GM18858 (cell line): Measurements from ENCODE around the gene ABCD1.
A peak's percentile ranks its signal among the peaks of the same experiment; 100 is the strongest.

Experiments
- ATAC-seq: cut with Tn5 transposase; IDR thresholded peaks from one replicate; pipeline ENCODE4 v1.9.1; 2021; ENCODE audit not compliant: unreplicated experiment

ABCD1 gene

DNA sequence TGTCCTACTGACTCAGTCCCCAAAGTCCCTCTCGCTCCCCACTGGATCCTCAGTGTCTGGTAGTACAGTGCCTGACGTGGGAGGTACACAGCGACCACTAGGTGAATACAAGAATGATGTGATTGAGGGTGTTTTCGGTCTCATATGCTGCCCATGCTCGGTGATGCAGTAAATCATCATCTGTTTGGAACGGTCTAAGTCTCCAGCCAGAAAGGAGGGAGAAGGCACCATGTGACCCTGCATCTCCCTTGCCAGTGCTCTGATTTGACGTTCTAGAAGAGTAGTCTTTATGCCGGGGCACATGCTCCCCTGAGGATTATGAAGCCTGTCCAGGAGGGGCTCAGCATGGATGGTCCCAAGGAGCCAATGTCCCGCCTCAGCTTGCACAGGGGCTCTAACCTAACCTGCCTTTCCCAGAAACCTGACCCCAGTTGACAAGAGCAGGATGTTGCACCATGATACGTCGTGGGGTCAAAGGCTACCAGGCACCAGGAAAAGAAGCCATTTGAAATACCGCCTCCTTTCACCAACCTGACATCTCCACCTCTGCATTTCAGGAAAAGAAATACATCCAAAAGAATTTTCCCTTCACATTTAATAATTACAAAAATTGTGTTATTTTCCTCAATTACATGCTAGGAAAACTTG lies 25.6 kb downstream of the ABCD1 start:
- no peak for ATAC-seq

DNA sequence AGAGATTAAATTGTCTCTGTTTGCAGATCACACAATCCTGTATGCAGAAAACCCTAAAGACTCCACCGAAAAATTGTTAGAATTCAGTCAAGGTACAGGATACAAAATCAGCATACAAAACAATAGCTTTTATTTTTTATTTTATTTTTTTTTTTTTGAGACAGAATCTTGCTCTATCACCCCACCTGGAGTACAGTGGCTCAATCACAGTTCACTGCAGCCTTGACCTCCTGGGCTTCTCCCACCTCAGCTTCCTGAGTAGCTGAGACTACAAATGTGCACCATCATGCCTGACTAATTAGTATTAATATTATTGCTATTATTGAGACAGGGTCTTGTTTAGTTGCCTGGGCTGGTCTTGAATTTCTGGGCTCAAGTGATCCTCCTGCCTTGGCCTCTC lies 30.5 kb downstream of the ABCD1 start:
- ATAC-seq: no peak

DNA sequence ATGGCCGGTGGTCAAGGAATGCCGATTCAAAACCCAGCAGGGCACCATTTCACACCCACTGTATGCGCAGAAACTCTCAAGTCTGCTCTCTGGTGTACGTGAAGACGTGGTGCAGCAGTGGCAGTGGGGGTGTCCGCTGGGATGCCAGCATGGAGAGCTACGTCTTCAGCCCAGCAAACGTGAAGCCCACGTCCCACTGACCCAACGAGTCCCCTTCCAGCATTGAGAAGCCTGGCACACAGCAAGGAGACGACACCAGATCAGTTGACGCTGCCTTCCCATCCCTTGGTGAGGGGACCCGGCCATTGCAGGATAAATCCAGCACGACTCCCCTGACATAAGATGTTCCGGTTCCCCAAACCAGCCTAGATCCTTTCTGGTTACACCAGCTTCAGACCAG lies 37.2 kb downstream of the ABCD1 start:
- no peak for ATAC-seq

DNA sequence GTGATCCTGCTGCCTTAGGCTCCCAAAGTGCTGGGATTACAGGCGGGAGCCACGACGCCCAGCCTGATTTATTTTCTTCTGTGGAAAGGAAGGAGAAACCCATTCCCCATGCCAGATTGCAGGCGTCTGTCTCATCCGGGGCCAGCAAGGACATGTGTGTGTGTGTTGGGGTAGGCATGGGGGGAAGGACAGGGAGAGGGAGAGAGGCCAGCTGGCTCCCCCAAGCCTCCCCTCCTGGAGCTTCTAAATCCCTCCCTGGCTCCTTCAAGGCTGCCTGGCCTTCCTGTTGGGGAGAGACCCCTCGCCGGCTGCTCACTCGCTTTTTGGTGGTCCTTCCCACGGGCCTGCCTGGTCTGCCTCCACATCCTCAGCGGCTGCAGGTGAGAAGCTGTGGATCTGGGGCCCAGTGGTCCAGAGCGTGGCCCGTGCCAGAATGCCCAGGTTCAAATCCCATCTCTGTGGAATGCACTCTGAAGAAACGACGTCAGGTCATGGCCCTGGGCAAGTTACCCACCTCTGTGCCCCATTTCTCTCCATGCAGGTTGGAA lies 38.0 kb downstream of the ABCD1 start:
- no peak for ATAC-seq

DNA sequence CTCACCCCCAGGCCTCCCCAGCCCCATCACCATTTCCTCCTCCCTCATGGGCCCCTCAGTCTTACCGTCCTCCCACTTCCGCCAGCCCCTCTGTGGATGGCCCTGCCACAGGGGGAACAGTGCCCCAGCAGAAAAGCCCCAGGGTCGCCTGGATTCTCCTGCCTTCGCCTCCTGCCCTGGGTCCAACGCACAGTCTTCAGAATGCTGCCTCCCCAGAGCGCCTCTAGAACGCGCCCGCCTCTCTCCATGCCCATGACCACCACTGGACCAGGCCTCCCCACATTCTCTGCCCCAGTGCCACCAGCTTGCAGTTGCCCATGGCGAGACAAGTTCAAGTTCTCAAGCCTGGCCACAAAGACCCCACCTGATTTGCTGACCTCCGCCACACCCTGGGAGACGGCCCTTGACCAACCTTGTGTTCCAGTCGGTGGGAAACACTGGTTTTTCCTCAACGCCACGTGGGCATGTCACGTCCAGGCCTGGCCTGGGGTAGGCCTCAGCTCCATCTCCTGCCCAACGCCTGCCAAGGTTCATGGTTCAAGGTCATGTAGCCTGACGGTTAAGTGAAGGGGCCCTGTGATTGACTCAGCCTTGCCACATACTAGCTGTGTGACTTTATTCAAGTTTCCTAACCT lies 38.8 kb downstream of the ABCD1 start:
- ATAC-seq: no peak

DNA sequence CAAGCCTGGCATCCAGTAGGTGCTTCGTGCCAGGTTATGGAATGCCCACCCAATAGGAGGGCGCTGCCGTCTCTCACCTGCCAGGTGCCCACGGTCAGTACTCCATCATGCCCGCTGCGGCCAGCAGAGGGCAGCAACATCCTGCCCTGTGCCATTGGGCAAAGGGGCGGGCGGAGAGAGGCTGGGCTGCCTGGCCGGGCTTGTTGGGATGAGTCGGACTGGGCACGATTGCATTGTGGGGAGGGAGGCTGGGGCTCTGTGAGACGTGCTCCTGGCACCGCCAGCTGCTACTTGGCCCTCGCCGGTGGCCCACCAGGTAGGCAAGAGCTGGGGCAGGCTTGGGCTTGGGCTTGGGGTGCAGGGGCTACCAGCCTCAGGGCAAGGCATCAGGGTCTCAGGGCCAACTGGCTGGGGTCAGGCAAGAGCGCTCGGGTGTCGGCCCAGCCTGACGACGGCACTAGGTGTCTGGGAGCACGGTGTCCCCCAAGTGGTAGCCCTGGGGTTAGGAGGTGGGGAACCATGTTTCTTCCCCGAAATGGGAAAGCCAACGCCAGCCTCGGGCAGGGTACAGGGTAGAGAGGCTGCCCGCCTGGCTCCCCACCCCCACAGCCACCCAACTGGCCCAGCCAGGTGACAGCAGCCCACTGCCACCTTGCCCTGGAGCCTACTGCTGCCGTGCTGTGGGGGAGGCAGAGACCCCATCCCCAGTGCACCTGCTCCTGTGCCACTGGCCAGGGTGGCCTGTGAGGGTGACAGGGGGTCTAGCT lies 39.5 kb downstream of the ABCD1 start, which contains the start of gene PLXNB3:
Gene PLXNB3, plus strand, starts transcription at position 261 of the 767 bp plus-strand sequence. CDS start 1,287 bp downstream, outside the sequence.
- ATAC-seq: peak; percentile 60

DNA sequence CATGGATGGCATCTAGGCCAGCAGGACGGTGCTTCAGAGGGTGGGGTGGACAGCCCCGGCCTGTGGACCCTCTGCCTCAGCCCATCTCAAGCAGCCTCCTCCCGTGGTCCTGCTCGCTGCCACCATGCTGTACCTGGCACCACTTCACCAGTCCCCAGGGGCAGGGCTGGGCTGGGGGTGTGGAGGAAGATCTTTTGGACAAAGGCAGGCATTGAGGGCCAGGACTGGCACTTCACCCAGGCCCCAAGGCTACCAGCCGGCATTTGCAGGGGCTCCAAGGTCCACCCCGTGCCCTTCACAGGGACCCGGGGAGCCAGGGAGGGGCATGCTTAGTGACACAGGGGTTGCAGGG lies 40.1 kb downstream of the ABCD1 start:
- ATAC-seq: no peak

DNA sequence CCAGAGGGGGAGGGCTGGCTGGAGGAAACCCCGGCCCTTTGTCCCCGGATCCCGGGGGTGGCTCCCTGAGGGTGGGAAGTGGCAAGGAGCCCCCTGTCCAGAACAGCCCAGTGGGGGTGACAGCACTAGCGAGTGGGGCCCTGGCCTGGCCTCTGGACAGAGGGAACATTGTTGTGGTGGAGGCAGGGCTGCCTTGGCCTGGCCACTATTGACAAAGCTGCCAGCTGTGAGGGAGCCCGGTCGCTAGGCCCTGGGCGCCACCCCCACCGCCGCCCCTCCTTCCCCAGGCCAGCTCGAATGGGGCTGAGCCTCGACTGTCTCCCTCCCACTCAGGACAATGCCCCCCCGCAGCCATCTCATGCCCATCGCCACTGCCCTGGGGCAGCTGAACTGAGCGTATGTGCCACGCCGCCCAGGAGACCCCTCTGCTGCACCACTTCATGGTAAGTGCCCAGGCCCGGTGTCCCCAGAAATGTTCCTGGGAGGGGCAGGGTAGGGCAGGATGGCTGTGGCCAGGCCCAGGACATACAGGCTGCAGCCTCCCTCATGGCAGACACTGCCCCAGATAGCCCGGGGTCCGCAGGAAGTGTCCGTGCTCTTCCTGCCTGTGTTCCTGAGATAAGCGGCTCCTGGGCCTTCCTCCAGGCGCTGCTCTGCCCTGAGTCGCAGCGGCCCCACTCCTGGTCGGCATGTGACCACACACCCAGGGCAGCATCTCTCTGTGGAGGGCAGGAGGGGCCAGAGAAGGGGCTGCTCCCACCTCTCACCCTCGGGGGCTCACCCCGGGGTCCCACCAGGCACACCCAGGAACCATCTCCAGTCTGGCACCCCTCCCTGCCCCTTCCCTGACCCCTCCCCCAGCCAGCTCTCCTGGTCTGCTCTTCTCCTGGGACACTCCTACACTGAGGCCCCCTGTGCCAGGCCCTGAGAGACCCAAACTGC lies 40.8 kb downstream of the ABCD1 start:
- no peak for ATAC-seq

DNA sequence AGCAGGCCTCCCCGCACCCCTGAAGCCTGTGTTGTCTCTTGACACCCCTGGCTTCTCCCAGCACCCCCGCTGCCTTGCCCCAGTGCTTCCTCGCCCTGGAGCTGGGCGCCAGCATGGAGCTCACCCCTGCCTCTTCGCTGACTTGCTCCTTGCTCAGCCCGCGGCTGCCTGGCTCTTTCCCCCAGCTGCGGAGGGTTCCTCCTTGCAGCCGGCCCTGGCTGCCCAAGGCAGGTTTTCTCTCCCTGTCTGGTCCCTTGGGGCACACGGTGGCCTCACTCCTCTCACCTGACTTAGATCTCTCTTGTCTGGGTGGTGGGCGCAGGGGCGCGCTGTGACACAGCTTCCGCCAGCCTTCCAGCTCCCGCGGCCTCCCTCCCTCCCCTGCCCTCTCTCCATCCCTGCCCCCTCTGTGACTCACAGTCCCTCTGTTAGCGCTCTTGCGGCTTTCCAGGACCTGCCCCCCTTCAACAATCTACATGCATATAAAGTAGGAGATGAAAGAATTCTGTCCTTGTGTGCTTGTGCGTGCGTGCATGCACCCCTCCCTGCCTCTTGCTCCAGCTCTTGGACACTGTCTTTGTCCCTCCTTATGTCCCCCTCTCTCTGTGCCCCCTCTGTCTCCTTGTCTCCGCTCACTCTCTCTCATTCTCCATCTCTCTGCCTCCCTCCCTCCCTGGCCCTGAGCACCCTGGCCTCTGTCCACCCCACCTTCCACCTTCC lies 41.6 kb downstream of the ABCD1 start:
- no peak for ATAC-seq

DNA sequence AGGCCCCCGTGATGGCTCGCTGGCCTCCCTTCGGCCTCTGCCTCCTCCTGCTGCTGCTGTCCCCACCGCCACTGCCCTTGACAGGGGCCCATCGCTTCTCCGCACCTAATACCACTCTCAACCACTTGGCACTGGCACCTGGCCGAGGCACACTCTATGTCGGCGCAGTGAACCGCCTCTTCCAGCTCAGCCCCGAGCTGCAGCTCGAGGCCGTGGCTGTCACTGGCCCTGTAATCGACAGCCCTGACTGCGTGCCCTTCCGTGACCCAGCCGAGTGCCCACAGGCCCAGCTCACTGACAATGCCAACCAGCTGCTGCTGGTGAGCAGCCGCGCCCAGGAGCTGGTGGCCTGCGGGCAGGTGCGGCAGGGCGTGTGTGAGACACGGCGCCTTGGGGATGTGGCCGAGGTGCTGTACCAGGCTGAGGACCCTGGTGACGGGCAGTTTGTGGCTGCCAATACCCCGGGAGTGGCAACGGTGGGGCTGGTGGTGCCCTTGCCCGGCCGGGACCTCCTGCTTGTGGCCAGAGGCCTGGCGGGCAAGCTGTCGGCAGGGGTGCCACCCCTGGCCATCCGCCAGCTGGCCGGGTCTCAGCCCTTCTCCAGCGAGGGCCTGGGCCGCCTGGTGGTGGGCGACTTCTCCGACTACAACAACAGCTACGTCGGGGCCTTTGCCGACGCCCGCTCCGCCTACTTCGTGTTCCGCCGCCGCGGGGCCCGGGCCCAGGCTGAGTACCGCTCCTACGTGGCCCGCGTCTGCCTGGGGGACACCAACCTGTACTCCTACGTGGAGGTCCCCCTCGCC lies 42.4 kb downstream of the ABCD1 start:
- ATAC-seq: no peak

DNA sequence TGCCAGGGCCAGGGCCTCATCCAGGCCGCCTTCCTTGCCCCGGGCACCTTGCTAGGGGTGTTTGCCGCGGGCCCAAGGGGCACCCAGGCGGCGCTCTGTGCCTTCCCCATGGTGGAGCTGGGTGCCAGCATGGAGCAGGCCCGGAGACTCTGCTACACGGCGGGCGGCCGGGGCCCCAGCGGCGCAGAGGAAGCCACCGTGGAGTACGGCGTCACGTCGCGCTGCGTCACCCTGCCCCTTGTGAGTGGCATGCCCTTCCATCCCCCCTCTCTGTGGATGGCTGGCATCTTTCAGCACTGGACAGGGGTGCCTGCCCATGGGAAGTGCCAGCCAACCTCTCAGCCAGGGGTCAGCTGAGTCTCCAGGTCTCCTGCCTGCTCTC lies 43.0 kb downstream of the ABCD1 start:
- ATAC-seq: no peak

DNA sequence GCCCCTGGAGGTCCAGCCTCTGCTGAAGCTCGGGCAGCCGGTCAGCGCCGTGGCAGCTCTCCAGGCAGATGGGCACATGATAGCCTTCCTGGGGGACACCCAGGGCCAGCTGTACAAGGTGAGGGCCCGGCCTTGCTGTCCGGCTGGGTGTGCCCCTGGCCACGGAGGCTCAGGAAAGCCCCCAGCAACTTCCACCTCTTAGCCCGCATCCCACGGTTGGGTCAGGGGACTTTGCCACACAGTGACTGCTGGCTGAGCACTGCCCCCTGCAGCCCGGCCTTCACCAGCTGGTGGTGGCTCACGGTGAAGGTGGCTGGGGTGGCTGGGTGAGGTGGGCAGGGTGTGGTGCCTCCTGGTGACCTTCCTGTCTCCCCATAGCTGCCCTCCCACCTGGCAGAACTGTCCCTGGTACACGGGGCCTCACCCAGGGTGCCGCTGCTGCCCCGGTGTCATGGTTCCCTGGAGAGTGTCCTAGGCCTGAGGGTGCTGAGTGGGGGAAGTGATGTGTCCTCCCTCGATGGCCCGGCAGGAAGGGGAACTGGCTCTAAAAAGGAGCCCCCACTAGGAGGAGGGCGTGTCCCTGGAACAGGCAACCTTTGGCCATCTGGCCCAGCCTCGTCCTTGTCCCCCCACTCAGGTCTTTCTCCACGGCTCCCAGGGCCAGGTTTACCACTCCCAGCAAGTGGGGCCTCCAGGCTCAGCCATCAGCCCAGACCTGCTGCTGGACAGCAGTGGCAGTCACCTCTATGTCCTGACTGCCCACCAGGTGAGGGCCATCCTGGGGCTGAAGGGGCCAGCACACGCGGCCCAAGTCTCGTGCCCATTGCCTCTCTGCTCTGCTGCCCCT lies 43.9 kb downstream of the ABCD1 start:
- ATAC-seq: no peak

DNA sequence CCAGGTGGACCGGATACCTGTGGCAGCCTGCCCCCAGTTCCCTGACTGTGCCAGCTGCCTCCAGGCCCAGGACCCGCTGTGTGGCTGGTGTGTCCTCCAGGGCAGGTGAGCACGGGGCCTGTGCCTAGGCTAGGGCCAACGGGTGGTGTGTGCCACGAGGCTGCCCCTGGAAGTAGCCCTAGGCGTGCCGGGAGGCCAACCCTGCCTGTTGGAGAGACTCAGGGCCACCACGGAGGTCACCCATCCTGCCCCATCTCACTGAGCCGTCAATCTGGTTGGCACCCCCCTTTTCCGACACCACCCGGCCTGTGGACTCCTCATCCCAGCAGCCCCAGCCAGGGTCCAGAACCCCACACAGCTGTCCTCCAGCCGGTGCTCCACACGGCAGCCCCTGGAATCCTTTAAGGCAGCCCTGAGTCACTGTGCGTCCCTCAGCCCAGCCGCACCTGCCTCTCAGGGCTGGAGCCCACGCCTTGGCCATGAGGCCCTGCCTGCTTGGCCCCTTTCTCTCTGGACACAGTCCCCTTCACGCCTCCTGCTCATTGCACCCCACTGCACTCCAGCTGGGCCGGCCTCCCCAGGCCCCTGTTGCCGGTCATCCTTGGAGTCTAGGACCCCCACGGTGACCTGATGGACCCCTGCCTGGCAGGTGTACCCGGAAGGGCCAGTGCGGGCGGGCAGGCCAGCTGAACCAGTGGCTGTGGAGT lies 44.7 kb downstream of the ABCD1 start:
- ATAC-seq: no peak

DNA sequence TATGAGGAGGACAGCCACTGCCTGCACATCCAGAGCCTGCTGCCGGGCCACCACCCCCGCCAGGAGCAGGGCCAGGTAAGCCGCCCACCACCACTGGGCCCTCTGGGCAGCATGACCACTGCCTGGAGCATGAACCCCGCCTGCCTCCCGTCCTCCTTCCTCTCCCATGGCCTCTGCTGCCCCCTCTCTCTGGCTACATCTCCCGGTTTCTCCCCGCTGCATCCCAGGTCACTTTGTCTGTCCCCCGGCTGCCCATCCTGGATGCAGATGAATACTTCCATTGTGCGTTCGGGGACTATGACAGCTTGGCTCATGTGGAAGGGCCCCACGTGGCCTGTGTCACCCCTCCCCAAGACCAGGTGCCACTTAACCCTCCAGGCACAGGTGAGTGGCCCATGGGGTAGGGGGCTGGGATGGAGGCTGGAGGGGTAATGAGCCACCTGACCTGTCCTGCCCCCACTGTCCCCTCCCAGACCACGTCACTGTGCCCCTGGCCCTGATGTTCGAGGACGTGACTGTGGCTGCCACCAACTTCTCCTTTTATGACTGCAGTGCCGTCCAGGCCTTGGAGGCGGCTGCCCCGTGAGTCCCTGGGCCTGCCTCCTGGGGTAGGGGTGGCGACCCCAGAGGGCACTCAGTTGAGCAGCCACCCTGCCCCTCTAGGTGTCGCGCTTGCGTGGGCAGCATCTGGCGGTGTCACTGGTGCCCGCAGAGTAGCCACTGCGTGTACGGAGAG lies 45.4 kb downstream of the ABCD1 start:
- no peak for ATAC-seq

DNA sequence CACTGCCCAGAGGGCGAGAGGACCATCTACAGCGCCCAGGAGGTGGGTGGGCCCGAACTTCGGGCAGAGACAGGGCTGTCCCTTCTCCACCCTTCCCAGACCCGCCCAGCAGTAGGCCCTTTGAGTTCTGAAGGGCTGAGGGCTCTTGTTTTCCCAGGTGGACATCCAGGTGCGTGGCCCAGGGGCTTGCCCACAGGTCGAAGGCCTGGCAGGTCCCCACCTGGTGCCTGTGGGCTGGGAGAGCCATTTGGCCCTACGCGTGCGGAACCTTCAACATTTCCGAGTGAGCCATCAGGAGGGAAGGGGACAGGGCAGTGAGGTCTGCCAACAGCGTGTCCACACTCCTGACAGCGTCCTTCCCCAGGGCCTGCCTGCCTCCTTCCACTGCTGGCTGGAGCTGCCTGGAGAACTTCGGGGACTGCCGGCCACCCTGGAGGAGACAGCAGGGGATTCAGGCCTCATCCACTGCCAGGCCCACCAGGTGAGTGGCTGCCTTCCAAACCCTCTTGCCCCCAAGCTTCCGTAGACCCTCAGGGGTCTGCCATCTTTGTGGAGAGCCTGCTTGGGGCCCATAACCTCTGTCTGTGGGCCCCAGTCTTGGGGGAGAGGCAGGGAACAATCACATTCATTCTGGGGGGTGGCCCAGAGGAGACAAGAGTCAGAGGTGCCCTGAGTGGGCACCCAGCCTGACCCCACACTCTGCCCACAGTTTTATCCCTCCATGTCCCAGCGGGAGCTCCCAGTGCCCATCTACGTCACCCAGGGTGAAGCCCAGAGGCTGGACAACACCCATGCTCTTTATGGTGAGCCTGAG lies 46.2 kb downstream of the ABCD1 start:
- no peak for ATAC-seq
